Heart left ventricle (tissue), 13 donors: Measurements from ENCODE around the gene SMIM3.

Experiments used
- POLR2A ChIP-seq, 2 donors: fragments of 450-650 bp; IDR thresholded peaks; one replicate each; pipeline ENCODE4 v1.6.1; 2017; ENCODE audit warnings: antibody characterized with exemption in 2 of 2, mild to moderate bottlenecking in 2 of 2, moderate library complexity in 2 of 2
- TF ChIP-seq, protein P1 (sequence below), 12 donors: fragments of 200-600 bp; sonication (generic) in 4 of 12; IDR thresholded peaks; one replicate each; pipeline versions ENCODE4 v1.5.0 to v1.8.0; 2018 to 2022; ENCODE audit warnings: antibody characterized with exemption in 12 of 12, mild to moderate bottlenecking in 5 of 12
- donor health status: ischemic (EF 13 %, LVEDD 7.1; RV severe dilation, severe dysfunction).
- donor health status: DM: no; HTN: yes; CAD: no.
- donor health status: DM: no; HTN: no; CAD: no.
- donor health status: ischemic (EF 25% LVEDD 6.9; RV normal size, moderate dysfunction).
- donor health status: ischemic (EF 25% LVEDD 5.7; RV mildly dilated, moderate dysfunction).
- donor health status: ischemic (EF 35%, LVEDD 5.7; RV mildly dilated, moderate dysfunction).
- donor health status: nonischemic (EF 11% LVEDD 7.7; RV severe dilation, severe dysfunction).
- donor health status: DM: yes; HTN: yes; CAD: no.
- donor health status: PGD.
- donor health status: ischemic (EF 29% LVEDD 5.4; RV normal size, mild dysfunction).
- donor health status: nonischemic (EF 23%, LVEDD 6.1; RV moderate dilation, normal function).

DNA sequence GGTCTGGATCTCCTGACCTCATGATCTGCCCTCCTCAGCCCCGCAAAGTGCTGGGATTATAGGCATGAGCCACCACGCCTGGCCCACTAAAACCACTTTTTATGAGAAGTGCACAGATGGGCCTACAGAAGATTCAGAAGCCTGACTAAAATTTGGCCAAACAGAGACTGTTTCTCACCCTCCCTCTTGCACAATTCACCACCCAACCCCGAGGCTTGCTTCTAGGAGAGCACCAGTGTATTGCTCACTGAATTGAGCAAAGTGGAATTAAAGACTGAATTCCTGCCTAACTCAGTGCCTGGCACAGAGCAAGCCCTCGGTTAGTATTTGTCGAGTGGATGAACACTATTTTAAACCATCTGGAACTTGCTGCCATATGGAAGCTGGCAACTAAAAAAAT lies 16.3 kb upstream of the SMIM3 start:
- TF ChIP-seq, protein P1, sequence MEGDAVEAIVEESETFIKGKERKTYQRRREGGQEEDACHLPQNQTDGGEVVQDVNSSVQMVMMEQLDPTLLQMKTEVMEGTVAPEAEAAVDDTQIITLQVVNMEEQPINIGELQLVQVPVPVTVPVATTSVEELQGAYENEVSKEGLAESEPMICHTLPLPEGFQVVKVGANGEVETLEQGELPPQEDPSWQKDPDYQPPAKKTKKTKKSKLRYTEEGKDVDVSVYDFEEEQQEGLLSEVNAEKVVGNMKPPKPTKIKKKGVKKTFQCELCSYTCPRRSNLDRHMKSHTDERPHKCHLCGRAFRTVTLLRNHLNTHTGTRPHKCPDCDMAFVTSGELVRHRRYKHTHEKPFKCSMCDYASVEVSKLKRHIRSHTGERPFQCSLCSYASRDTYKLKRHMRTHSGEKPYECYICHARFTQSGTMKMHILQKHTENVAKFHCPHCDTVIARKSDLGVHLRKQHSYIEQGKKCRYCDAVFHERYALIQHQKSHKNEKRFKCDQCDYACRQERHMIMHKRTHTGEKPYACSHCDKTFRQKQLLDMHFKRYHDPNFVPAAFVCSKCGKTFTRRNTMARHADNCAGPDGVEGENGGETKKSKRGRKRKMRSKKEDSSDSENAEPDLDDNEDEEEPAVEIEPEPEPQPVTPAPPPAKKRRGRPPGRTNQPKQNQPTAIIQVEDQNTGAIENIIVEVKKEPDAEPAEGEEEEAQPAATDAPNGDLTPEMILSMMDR (IDR thresholded peaks at IDR 0.05), result no peak
- no peak for TF ChIP-seq POLR2A (IDR thresholded peaks at IDR 0.05)
